IPS DF 4.7 (cell line): ENCODE results near the gene PAK6.

Experiments
- DNase-seq: peaks from one replicate; pipeline ENCODE4 v3.0.0-alpha.2; 2013; ENCODE audit warnings: low spot score; ENCODE audit errors: extremely low read depth

PAK6 gene

DNA sequence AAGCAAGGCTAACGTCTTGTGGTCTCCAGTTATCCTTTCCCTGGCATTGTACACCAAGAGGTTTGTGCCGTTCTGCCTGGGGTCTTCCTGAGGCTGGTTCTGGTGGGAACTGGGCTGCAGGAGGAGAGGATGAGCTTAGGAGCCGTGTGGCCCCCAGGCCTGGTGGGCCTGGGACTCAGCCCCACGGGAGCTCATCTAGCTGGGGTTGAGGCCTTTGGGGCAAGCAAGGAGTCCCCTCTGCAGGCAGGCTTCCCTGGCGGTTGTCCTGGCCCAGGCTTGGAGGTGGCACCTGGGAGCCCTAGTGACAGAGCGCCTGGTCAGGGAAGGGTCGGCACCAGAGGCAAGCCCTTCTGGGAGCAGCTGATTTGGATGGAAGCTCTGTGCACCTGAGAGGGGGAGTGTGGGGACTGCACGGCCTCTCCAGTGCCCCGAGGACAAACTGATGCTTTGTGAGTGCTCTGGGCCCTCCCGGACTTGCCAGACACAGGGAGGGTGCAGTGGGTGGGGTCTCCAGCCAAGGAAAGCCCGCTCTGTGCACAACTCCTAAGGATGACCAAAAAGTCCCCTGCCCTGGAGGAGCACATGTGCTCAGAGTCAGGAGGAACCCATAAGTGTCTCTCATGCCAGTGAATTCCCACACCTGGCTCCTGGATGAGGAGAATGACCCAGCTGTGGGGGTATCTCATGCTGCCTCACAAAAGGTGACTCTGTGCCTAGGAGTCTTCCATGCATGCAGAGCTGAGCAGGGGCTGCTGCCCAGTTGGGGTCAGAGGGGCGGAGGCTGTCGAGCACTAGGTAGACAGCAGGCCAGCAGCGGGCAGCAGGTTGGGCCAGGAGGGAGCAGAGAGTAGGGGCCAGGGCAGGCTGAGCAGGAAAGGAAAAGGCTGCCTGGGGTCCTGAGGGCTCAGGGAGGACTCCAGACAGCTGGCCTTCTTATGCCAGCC lies 2.7 kb downstream of the PAK6 start:
- no peak for DNase-seq

GRCh38 chr15:40242213-40242599 lies 3.3 kb downstream of the PAK6 start:
- DNase-seq: no peak

DNA sequence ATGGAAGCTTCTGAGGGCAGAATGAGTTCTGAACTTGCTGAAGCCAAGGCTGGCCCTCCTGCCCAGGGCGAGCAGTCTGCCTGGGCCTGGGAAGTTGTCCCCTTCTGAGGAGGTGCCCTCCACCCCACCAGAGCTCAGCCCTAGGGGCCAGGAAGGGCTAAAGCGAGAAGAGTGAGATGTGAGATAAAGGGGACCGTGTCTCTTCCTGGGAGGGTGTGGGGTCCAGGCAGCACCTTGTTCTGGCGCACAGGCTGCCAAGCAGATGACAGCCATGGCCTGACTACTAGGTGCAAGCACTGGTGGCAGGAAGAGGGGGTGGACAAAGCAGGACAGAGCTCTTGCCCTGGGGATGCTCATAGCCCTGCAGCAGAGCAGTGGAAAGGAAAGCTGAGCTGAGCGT lies 3.7 kb downstream of the PAK6 start:
- DNase-seq: no peak

DNA sequence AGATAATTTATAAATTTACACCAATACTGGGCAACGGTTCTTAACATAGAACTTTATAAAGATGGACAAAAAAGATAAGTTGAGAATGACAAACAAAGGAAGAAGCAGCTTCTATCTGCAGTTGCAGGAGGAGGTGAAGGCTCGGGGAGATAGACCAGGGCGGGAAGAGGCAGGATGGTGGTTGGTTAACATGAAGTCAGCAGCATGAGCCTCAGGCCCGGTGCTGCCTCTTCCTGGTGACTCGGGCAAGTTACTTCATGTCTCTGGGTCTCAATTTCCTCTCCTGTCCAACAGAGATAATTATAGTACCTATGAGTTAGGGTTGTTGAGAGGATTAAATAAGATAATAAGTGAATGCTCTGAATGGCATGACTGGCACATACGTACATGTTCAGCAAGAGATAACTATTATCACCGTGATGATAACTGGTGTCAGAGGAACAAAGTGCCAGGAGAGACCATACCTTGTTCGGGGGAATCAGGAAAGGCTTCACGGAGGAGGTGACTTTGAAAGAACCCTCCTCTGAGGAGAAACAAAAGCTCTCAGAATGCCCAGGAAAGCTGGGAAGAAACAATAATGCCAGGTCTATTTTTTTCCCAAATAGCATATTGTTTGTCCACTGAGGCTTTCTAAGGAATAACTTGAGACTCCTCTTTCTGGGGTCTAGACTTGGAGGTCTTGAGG lies 4.4 kb downstream of the PAK6 start:
- no peak for DNase-seq

DNA sequence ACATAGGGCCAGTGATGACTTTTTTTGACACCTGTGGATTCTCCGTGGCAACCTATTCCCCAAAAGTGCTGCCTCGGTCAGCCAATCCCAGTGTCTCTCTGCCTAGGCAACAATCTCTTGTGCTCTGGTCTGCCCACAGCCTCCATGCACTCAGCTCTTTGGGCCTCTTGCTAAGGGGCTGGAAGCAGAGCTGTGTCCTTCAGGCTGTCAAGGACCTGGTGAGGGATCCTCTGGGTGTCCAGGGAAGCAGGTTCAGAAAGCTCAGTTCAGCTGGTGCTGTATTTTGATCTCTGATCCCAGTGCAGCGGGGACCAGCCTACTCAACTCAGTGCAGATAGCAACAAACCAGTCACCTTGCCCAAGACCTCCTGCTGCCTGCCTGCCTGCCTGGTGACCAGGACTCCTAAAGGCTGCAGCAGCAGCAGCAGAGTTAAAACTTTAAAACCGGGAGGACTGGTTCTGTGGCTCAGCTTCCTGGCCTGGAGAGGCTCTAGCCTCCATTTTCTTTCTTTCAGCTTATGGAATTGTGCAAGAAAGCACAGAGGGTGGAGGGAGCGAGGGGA lies 6.2 kb downstream of the PAK6 start:
- no peak for DNase-seq

DNA sequence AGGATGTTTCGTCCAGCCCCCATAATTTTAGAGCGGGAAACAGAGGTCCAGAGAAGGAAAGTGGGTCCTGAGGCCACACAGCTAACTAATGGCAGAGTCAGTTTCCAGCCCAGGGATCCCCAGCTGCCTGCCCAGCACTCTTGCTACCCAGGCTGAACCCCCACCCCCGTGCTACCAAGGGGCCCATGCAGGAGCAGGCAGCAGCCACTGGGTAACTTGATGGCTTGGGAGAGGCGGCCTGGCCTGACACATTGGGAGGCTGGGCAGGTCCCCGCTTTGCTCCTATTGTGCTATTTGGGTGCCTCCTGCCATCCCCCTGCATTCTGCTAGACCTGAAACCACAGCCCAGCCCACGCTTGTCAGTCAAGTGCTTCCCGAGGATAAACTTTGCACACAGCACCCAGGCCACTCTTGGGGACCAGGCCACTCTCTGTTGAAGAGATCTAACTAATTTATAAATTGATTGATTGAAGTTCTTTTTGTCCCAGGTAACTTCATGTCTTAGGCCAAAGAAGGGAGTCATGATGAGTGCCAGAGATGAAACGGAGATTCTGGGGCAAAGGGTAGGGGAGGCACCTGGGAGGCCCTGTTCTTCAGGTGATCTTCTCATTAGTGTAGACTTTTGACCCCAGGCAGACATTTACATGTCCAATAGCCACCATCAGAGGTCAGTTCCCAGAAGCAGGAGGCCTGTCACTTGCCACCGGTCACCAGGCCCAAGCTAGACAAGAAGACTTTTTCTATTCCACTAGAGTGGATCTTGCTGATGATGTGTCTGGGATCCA lies 7.0 kb downstream of the PAK6 start:
- no peak for DNase-seq

DNA sequence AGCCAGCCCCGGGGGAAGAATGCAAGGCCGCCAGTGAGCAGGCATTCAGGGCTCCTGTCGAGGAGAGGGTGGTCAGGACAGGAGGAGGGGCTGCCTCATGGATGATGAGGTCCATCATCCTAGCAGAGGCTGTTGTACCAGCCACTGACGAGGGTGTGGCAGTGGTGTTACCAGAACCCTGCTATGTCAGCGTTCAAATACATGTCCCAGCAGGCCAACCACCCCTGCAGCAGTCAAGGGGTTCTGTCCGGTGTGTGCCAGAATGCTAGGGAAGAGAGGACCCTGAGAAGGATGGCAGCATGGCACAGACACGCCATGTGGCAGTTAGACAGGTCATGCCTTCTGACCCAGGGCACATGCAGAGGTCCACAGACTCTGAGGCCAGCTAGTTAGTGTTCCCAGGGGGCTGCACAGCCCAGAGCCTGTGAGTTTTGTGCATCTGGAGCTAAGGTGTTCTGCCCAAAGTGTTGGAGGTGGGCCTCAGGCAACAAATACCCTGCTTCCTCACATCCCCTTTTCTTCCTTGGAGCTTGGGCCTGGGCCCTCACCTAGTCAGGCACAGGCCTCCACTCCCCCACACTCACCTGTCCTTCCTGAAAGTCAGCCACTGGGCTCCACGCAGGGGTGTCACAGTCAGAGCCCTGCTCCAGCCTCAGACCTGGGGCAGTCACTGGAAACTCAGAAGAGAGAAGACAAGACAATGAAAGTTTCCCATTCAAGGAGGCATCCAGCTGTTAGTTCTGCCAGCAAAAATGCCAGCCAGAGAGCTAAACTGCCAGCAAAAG lies 7.8 kb downstream of the PAK6 start:
- DNase-seq: no peak

GRCh38 chr15:40247406-40247971 lies 8.6 kb downstream of the PAK6 start:
- DNase-seq: no peak

GRCh38 chr15:40248006-40248783 lies 9.3 kb downstream of the PAK6 start:
- DNase-seq: no peak

DNA sequence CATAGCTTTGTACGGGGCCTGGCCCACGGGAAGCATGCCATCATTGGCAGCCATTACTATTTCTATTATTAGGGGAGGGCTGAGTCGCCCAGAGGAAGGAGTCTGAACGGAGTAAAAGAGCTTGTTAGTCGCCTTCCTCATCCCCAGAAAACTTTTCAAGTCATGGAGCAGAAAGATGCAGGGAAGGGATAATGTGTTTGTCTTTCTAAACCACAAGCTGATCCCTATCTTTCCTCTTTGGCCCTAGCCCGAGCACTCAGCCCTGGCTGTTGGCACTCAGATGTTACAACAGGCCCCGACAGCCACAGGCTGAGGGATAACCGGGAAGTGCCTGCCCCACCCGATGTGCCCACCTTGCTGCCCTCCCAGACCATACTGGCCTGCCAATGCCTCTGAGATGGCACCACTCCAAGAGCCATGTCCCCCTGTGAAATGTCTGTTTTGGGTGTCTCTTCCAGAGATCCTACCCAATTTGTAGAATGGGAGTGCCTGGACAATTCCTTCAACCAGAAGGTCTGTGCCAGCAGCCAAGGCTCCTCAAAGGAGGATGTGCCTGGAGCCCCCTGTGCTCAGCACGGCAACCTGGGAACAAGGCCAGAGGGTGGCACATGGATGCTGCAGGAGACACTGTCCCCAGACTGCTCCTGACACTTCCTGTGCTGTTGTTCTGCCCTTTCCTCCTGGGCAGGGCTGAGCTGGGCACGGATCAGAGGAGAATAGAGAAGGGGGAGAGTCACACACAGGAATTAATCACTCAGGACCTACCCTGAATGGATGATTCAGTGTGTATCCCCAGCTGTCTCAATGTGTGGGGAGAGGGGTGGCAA lies 10.8 kb downstream of the PAK6 start:
- no peak for DNase-seq

DNA sequence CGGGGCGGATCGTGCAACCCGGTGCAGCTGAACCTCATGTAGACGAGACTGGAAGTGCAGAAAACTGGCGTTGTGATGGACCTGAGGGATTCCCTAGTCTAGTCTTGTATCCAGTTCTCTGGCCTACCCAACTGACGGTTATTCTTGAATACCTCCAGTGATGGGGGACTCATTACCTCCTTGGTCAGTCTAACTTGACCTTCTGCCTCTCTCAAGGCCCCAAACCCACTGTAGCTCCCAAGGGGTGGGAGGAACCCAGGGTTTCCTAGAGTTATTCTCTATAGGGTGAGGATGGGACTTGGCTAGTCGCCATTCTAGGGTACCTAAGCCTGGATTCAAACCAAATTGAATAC lies 11.4 kb downstream of the PAK6 start:
- DNase-seq: no peak

DNA sequence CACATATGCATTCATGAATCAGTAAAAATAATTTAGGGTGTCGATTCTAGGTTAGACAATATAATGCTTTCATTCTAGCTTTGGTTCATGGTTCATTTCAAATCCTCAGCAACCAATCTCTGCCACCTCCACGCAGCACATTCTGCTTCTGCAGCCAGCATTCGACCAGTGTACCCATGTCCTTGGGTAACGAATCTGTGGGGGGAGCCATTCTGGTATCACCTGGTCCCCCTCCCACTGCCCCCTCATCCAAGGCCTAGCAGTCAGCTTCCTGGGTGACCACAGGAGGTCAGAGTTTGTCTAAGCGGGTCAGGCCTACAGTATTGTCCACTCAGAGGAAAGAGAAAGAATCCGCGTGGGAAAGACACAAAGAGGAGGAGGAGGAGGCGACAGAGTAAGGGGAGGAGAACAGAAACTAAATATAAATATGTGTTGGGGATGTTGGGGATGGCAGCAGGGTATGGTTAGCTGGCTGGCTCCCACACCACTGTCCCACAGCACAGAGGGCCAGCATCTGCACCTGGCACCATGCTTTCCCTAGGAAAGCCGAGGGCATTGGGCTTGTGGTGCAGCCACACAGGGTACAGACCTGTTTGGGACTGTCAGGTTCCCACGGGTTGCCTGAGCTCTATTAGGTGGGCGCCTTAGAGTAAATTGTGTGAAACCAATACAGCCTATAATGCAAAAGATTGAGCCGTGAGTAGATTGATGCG lies 12.1 kb downstream of the PAK6 start:
- DNase-seq: no peak

DNA sequence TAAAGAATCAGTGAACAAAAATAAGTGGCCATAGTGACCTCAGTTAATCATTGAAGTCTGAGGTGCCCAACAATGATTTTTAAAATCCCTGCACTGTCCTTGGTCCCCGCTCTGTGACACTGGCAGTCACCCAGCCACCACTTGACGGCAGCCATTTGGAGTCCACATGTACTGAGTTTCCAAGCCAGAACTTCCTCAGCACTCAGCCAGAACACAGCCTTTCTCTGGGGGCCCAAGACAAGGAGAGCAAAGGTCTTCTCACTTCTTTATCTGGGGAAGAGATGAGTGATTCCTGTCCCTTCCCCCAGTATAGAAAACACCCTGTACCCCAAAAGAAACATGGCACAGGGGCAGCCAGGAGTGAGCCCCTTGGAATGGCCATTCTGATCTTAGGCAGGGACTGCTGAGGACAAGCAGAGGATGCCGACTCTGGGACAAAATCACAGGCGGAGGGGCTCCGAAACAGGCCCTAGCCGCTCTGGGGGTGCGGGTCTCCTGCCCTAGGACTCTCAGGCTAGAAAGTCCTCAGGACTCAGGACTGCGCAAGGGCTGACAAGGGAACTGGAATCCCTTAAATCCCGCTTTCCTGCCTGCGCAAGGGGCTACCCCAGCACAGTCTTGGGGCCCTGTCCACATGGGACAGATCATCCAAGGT lies 12.8 kb downstream of the PAK6 start:
- no peak for DNase-seq

DNA sequence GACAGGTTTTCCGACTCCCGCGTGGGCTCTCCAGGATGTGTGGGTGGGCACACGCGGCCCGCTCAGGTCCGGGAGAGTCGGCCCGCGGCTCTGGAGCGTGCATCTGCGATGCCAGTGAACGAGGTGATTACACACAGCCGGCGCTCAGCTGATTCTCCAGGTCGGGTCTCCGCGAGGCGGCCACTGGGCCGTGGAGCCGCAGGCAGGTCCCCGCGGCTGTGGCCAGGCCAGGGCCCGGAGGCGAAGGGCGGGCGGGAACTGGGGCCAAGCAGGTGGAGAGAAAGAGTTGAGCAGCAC lies 13.2 kb downstream of the PAK6 start:
- no peak for DNase-seq

GRCh38 chr15:40252438-40253166 lies 13.7 kb downstream of the PAK6 start:
- no peak for DNase-seq

- DNase-seq: no peak
Observed at GRCh38 chr15:40253167-40253790, 14.4 kb downstream of the PAK6 start.

GRCh38 chr15:40254452-40254851 lies 15.6 kb downstream of the PAK6 start:
- no peak for DNase-seq
